Daoy (cell line): ENCODE results near the gene COQ5. TPM values are rescaled to one million over a fixed set of nuclear protein-coding genes. Genes with fewer than 3 reads are reported as not detected.

Experiments
- DNase-seq: peaks from one replicate; pipeline ENCODE4 v3.0.0-alpha.2; 2015; ENCODE audit warnings: low read depth
- total RNA-seq: library from RNA; depleted of rRNA; stranded (reverse); fragments of >200 nt; shearing (Covaris generic); gene quantifications from 2 replicates; pipeline ENCODE4 v1.2.3, GENCODE V29; 2014

The COQ5 gene
- total RNA-seq, 1 experiment from 2014 or later = 55.1 TPM

GRCh38 chr12:120483621-120484020, 45.3 kb downstream of the COQ5 start:
- DNase-seq = no peak

- no peak for DNase-seq
Observed at GRCh38 chr12:120481022-120481767, 47.8 kb downstream of the COQ5 start.

GRCh38 chr12:120480211-120480610, 48.7 kb downstream of the COQ5 start:
- DNase-seq = no peak

- DNase-seq = no peak
Observed at GRCh38 chr12:120479458-120479857, 49.5 kb downstream of the COQ5 start.

- no peak for DNase-seq
Observed at GRCh38 chr12:120475643-120476042, 53.3 kb downstream of the COQ5 start.

GRCh38 chr12:120474616-120474960, 54.4 kb downstream of the COQ5 start:
- DNase-seq = peak; percentile 89

GRCh38 chr12:120473807-120474615, 54.9 kb downstream of the COQ5 start:
- no peak for DNase-seq

- DNase-seq = no peak
Observed at GRCh38 chr12:120472521-120472920, 56.4 kb downstream of the COQ5 start.

- DNase-seq = no peak
Observed at GRCh38 chr12:120470150-120470784, 58.7 kb downstream of the COQ5 start.

GRCh38 chr12:120469450-120470149, 59.4 kb downstream of the COQ5 start, which contains the start of gene SRSF9:
TSS of gene SRSF9 (minus strand) at chr12:120469748. CDS start at chr12:120469609, 139 bp downstream.
- DNase-seq = peak; percentile 98

- peak; percentile 20 for DNase-seq
Observed at GRCh38 chr12:120468821-120469449, 60.0 kb downstream of the COQ5 start.

- peak; percentile 25 for DNase-seq
Observed at GRCh38 chr12:120468325-120468820, 60.6 kb downstream of the COQ5 start.

- no peak for DNase-seq
Observed at GRCh38 chr12:120467439-120467838, 61.5 kb downstream of the COQ5 start.

- peak; percentile 38 for DNase-seq
Observed at GRCh38 chr12:120466560-120467315, 62.2 kb downstream of the COQ5 start.

GRCh38 chr12:120465756-120466155, 63.2 kb downstream of the COQ5 start:
- DNase-seq = no peak

GRCh38 chr12:120463712-120464111, 65.2 kb downstream of the COQ5 start:
- DNase-seq = no peak

- no peak for DNase-seq
Observed at GRCh38 chr12:120462099-120462640, 66.8 kb downstream of the COQ5 start.

GRCh38 chr12:120460157-120460556, 68.8 kb downstream of the COQ5 start:
- no peak for DNase-seq

GRCh38 chr12:120457133-120457532, 71.8 kb downstream of the COQ5 start:
- no peak for DNase-seq

GRCh38 chr12:120455302-120455701, 73.7 kb downstream of the COQ5 start:
- no peak for DNase-seq
